MG63 (cell line): Measurements from ENCODE around the gene SMARCAL1. TPM values are rescaled to one million over a fixed set of nuclear protein-coding genes. Genes with fewer than 3 reads are reported as not detected.

Experiments used
- DNase-seq: peaks from one replicate; pipeline ENCODE4 v3.0.0-alpha.2; 2020
- H3K27me3 ChIP-seq: fragments of 250-450 bp; sonication (Bioruptor Pico); 2 replicates; pipeline ENCODE4 v1.5.1; 2020; ENCODE audit warnings: mild to moderate bottlenecking, moderate library complexity
- H3K36me3 ChIP-seq: fragments of 250-450 bp; sonication (Bioruptor Pico); 2 replicates; pipeline ENCODE4 v1.5.1; 2020; ENCODE audit warnings: mild to moderate bottlenecking, moderate library complexity
- H3K4me3 ChIP-seq: fragments of 250-450 bp; sonication (Bioruptor Pico); 2 replicates; pipeline ENCODE4 v1.5.1; 2020; ENCODE audit warnings: mild to moderate bottlenecking, moderate library complexity
- H3K9me3 ChIP-seq: fragments of 250-450 bp; sonication (Bioruptor Pico); 2 replicates; pipeline ENCODE4 v1.5.1; 2020; ENCODE audit warnings: mild to moderate bottlenecking, moderate library complexity
- total RNA-seq: library from RNA; depleted of rRNA; stranded (reverse); fragments of >200 nt; shearing (Covaris generic); gene quantifications from 2 replicates; pipeline ENCODE4 v1.2.3, GENCODE V29; 2014; ENCODE audit warnings: low replicate concordance; rRNA removed

The SMARCAL1 gene
- total RNA-seq, 1 experiment from 2014 or later = 11.0 TPM

DNA sequence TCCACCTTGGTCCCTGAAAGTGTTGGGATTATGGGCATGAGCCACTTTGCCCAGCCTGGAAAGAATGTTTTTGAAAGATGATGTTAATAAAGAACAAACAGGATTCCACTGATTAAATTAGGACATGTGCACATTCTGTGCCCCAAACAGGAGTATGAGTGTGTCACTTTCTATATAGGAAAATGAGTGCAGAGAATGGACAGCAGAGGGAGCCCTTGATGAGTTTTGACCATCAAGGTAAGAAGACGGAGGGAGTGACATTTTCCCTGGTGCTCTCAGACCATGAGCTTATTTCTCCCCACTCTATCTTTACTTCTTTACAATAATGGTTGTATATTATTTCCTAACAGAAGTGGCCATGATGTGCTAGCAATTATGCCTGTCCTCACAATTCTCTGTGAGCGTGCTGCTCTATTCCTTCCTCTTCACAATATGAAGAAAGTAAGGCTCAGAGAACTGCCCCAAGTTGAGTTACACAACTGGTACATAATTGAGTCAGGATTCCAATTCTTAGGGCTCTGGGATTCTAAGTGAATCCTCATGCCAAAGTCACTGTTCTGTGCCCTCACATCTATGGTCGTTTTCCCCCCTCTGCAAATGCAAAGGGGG is 107.0 kb downstream of the SMARCAL1 start:
- Histone ChIP-seq H3K4me3 (no peak overlapping the region), H3K9me3 (no peaks in the 10 kb centered on the region), H3K27me3 (no peaks in the 10 kb centered on the region), H3K36me3 (peaks cover 28% of the 10 kb centered on the region)
- no peak for DNase-seq

DNA sequence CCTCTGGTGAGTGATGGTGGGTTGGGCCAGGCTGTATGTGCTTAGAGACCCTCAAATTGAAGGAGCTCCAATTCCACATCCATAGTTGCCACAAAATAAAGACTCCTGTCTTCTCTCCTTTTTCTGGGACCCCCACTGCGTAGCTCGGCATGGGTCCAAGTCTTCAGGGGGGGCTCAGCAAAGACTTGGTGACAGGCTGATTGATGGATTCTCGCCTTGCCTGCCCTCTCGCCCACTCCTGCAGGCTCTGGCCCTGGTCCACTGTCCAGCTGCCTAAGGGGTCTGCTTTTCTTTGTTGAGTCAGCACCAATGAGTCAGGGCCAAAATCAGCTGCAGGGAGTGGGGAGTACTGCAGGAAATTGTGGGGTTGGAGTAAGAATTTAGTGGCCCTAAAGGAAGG is 107.8 kb downstream of the SMARCAL1 start:
- no peaks in the 10 kb centered on the region for H3K9me3 ChIP-seq
- DNase-seq = no peak
- no peak overlapping the region for H3K4me3 ChIP-seq
- H3K36me3 ChIP-seq = peaks cover 28% of the 10 kb centered on the region
- H3K27me3 ChIP-seq = no peaks in the 10 kb centered on the region

DNA sequence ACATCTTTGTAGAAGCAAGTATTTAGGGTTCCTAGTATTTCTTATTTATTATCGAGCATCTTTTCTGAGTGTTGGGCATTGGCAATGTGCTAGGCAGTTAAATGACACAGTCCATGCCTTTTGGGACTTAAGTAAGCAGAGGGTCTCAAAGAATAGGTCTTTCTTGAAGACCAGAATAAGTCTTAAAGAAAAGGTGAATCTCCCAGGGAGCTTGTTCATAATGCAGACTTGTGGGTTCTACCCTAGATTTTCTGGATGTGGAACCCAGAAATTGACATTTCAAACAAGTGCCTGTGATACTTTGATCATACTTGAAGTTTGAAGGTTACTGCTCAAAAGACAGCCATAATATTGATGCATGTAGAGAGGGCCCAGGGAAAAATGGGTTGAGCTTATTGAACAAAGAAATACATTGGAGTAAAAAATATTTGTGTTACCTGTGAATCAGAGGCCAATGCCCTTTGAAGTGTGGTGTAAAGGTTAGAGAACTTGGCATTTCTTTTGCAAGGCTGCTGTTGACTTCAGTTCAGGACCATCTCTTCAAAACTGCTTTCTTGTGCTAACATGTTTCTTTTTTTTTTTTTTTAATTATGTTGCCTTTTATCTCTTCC is 110.7 kb downstream of the SMARCAL1 start:
- DNase-seq = no peak
- Histone ChIP-seq H3K36me3 (peaks cover 25% of the 10 kb centered on the region), H3K27me3 (no peaks in the 10 kb centered on the region), H3K9me3 (no peaks in the 10 kb centered on the region), H3K4me3 (no peak overlapping the region)

DNA sequence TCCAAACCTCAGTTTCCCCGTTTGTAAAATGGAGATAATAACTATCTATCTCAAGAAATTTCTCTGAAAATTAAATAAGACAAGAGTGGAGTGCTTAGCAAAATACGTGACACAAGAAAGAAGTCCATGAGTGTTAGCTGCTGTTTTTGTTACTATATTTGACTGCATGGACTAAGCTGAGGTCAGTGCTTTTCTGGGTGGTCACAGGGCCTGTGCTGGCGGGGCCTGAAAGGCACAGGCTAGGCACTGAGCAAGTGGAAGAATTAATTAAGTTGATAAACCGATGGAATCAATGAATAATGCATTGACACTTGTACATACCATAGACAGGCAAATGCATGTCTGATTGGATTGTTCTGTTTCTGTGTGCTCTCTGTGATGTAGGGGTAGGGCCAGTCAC is 113.7 kb downstream of the SMARCAL1 start:
- Histone ChIP-seq H3K4me3 (no peak overlapping the region), H3K9me3 (no peaks in the 10 kb centered on the region), H3K36me3 (peaks cover 10% of the 10 kb centered on the region), H3K27me3 (no peaks in the 10 kb centered on the region)
- no peak for DNase-seq

DNA sequence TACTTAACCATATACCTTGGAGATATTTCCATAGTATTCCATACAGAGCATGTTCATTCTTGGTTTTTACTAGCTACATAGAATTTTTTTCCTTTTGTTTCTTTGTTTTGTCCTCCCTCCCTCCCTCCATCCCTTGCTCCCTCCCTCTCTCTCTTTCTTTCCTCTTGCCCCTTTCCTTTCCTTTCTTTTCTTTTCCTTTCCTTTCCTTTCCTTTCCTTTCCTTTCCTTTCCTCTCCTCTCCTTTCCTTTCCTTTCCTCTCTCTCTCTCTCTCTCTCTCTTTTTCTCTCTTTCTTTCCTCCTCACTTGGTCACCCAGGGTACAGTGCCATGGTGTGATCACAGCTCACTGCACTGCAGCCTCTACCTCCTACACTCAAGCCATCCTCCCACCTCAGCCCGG is 114.7 kb downstream of the SMARCAL1 start:
- DNase-seq = no peak
- peaks cover 4% of the 10 kb centered on the region; the same call in 1 of the 2 replicates for H3K36me3 ChIP-seq
- H3K4me3 ChIP-seq = no peak overlapping the region
- H3K9me3 ChIP-seq = no peaks in the 10 kb centered on the region
- no peaks in the 10 kb centered on the region for H3K27me3 ChIP-seq

DNA sequence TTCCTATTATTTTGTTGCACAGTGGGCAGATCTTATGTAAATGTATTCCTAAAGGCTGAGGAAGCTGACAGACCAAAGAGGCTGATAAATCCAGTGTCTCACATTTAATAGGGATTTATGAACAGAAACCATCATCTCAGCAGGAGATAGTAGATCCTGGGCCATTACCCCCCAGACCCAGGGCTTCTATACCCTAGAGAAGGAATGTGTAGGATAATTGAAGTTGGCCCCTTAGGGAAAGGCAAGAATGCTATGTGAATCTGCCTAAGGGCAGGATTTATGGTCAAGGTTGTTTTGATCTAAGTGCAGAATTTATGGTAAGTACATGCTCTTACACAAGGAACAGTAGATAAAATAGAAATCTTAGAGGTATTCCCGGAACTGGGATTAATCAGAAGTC is 115.3 kb downstream of the SMARCAL1 start:
- H3K27me3 ChIP-seq = no peaks in the 10 kb centered on the region
- H3K9me3 ChIP-seq = no peaks in the 10 kb centered on the region
- DNase-seq = no peak

DNA sequence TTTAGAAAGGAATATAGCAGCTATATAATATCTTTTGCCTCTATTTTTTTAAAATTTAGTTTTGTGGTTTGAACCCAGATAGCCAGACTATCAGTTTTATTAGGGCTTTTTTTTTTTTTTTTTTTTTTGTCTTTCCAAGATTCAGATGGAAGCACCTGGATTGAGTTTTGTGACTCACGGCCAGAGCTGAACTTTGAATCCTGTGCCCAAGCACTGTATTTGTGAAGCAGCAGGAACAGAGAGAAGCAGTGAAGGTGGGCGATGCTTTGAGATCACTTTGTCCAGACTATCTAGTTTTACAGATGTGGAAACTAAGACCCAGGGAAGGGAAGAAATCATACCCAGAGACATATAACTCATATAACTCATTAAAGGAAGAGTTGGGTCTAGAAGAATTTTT is 120.3 kb downstream of the SMARCAL1 start:
- H3K9me3 ChIP-seq = no peaks in the 10 kb centered on the region
- DNase-seq = no peak

More for the DNA sequence above, 115.3 kb downstream of the SMARCAL1 start:
- Histone ChIP-seq H3K4me3 (no peak overlapping the region), H3K36me3 (no peaks in the 10 kb centered on the region)

More for the DNA sequence above, 120.3 kb downstream of the SMARCAL1 start:
- H3K36me3 ChIP-seq = no peaks in the 10 kb centered on the region
- no peak overlapping the region for H3K4me3 ChIP-seq
- no peaks in the 10 kb centered on the region for H3K27me3 ChIP-seq

Other genes with a start within 250 kb of the SMARCAL1 start
- gene MARCHF4, start 40.0 kb upstream of the SMARCAL1 start, total RNA-seq = 0.03 and 0.12 TPM in 2 replicates
- gene RPL37A, start 86.4 kb downstream of the SMARCAL1 start, total RNA-seq = 528 and 2,080 TPM in 2 replicates
- gene IGFBP2, start 220.9 kb downstream of the SMARCAL1 start, total RNA-seq = 191 and 249 TPM in 2 replicates